ENCODE results near the gene TMUB2.

DNA sequence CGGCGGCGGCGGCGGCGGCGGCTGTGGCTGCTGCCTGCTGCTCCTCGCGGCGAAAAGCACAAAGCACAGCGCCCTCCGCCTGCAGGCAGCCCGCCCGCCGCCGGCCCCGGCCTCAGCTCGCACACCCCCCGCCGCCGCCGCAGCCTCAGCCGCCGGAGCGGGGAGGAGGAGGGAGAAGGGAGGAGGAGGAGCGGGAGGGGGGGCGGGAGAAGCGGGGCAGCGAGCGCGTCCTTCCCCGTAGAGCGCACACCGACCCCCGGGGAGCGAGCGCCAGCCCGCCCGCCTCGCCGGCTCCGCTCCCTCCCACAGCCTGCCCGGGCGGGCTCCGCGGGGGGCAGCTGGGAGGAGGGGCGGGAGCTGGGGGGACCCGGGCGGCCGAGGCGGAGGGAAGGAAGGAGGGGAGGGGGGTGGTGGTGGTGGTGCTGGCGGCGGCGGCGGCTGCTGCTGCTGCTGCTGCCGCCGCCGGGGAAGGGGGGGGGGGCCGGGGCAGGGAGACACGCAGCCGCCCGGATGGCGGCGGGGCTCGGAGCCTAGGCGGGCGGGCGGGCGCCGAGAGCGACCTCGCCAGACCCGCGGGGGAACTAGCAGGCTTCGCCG, 32.9 kb downstream of the TMUB2 start, which contains the start of gene UBTF:
- TF ChIP-seq POLR2AphosphoS5 (IDR thresholded peaks at IDR 0.05; ENCODE audit: low read depth, low read length) (peak; percentile 19; the same call in 1 of the 2 replicates), GATA2 (CRISPR knock-in tag; IDR thresholded peaks at IDR 0.05) (no peak), YY1 (IDR thresholded peaks at IDR 0.05; ENCODE audit: low read depth) (no peak), SIN3A (IDR thresholded peaks at IDR 0.05; ENCODE audit: borderline replicate concordance, low read depth, low read length) (no peak), CHD2 (IDR thresholded peaks at IDR 0.05; ENCODE audit: low read length, partially characterized antibody) (no peak), FOXJ3 (CRISPR knock-in tag; IDR thresholded peaks at IDR 0.05) (no peak)
- TF ChIP-seq, protein P1, sequence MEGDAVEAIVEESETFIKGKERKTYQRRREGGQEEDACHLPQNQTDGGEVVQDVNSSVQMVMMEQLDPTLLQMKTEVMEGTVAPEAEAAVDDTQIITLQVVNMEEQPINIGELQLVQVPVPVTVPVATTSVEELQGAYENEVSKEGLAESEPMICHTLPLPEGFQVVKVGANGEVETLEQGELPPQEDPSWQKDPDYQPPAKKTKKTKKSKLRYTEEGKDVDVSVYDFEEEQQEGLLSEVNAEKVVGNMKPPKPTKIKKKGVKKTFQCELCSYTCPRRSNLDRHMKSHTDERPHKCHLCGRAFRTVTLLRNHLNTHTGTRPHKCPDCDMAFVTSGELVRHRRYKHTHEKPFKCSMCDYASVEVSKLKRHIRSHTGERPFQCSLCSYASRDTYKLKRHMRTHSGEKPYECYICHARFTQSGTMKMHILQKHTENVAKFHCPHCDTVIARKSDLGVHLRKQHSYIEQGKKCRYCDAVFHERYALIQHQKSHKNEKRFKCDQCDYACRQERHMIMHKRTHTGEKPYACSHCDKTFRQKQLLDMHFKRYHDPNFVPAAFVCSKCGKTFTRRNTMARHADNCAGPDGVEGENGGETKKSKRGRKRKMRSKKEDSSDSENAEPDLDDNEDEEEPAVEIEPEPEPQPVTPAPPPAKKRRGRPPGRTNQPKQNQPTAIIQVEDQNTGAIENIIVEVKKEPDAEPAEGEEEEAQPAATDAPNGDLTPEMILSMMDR (IDR thresholded peaks at IDR 0.05) = no peak
- TF ChIP-seq, protein P2, sequence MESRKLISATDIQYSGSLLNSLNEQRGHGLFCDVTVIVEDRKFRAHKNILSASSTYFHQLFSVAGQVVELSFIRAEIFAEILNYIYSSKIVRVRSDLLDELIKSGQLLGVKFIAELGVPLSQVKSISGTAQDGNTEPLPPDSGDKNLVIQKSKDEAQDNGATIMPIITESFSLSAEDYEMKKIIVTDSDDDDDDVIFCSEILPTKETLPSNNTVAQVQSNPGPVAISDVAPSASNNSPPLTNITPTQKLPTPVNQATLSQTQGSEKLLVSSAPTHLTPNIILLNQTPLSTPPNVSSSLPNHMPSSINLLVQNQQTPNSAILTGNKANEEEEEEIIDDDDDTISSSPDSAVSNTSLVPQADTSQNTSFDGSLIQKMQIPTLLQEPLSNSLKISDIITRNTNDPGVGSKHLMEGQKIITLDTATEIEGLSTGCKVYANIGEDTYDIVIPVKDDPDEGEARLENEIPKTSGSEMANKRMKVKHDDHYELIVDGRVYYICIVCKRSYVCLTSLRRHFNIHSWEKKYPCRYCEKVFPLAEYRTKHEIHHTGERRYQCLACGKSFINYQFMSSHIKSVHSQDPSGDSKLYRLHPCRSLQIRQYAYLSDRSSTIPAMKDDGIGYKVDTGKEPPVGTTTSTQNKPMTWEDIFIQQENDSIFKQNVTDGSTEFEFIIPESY (IDR thresholded peaks at IDR 0.05; ENCODE audit: borderline replicate concordance, low read depth) = no peak
